NCI-H1436 (cell line): ENCODE data around the gene MAPK9.

Source experiments
- DNase-seq: peaks from one replicate; lab custom pipeline; 2025; lab: John Stamatoyannopoulos, UW

MAPK9 gene

DNA sequence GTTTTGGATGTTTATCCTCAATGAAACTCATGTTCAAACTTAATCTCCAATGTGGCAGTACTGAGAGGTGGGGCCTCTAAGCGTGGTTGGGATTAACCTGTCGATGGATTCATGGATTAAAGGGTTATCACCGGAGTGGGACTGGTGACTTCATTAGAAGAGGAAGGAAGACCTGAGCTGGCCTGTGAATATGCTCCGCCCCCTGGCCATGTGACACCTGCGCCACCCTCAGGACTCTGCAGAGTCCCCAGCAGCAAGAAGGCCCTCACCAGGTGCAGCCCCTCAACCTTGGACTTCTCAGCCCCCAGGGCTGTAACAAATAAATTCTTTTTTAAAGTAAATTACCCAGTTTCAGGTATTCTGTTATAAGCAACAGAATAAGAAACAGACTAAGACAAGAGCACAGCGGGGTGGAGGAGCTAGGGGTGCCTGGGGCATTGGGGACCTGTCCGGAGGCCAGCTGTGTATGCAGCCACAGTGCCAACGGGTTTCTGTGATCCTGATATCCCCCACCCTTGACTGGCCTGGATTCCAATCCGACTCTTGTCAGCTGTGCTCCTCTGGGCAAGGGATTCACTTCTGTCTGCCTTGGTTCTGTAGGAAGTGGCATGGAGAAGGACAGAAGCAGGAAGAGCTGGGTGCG, 3.2 kb upstream of the MAPK9 start:
- no peak for DNase-seq

DNA sequence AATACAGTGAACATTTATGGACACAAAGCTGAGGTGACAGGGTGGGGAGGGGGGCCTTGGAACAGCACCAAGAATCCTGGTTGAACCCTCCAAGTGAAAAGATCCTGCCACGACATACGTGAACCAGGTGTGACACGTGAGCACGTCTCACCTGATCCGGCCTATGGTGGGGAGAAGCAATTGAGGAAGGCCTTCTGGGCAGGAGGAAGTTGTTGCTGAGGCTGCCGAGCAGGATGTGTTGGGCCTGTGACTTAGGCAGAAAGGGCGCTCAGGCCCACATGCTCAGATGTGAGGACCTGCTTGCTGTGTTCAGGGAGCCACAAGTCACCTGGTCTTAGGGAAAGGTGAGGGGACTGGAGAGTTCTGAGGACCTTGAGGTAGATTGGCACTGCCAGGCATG, 2.5 kb upstream of the MAPK9 start:
- DNase-seq = no peak

DNA sequence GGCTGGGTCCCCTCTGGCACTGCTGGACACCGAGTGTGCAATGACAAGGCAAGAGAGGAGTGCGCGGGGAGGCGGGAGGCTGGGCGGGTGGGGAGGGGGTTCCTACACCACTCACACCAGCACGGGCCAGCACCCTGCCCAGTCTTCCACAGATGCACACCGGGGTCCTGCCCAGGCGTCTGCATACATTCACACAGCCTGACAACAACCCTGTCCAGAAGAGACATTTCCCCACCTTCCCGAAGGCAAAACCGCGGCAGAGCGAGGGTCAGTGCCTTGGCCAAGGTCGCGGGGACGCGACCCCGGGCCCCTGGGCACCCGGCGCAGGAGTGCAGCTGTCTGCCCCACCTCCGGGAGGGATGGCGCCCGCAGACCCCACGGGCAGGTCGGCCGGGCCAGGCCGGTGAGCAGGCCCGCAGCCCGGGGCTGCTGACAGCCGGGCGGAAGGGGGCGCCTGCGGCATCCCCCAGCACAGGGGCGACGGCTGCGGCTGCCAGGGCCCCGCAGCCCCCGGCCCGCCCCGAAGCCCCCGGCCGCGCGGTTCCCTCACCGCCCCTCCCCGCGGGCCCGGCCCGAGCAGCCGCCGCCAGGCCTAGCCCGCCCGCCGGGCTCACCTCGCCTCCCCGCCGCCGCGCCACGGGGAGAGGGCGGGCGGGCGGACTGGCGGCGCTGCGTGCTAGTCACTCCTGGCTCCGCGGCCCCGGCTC, 496 bp downstream of the MAPK9 start:
- no peak for DNase-seq

DNA sequence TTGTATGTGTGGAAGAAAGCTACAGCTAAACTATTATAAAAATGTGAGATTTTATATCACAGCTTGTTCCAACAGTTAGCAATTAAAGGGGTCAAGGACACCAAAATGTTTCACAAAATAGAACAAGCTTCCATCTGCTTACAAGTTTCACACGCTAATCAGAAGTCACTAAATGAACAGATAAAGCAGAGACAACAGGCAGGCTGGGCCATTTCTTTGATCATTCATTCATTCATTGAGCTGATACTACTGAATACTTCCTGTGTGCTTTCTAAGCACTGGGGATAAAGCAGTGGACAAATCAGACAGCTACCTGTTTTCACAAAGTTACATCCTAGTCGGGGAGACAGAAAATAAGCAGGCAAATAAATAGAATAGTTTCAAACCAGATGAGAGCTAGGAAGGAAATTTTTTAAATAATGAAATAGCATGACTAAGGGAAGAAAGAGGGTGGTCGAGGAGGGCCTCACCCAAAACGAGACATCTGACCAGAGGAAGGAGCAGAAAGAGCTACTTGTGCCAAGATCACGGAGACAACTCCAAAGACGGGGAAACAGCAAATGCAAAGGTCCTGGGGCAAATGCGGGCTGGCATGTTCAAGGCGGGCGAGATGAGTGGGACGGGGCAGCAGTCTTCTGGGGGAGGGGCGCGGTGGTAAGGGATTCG, 1.2 kb downstream of the MAPK9 start:
- DNase-seq = no peak

GRCh38 chr5:180289966-180290365, 1.9 kb downstream of the MAPK9 start:
- no peak for DNase-seq

- no peak for DNase-seq
Observed at GRCh38 chr5:180289433-180289832, 2.5 kb downstream of the MAPK9 start.

GRCh38 chr5:180287868-180288267, 4.0 kb downstream of the MAPK9 start:
- DNase-seq = no peak

GRCh38 chr5:180287404-180287803, 4.5 kb downstream of the MAPK9 start:
- no peak for DNase-seq

- no peak for DNase-seq
Observed at GRCh38 chr5:180284149-180284548, 7.7 kb downstream of the MAPK9 start.

GRCh38 chr5:180283026-180283615, 8.8 kb downstream of the MAPK9 start:
- no peak for DNase-seq

DNA sequence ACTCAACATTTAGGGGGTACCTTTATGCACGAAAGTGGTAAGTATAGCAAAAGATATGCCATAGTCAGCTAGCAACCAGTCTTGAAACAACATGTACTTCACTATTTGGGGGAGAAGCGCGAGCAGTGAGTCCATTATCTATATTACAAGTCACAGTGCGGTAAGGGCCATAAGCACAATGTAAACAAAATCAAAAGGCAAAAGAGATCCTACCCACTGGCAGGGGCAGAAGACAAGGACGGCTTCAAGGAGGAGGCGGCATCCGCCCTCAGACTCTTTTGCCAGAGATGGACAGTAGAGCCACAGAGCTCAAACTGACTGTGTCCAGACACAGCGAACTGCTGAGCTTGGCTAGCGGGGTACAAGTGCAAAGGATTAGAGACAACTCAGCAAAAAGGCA, 9.6 kb downstream of the MAPK9 start:
- no peak for DNase-seq

GRCh38 chr5:180281706-180282105, 10.2 kb downstream of the MAPK9 start:
- no peak for DNase-seq

- DNase-seq = no peak
Observed at GRCh38 chr5:180274695-180275094, 17.2 kb downstream of the MAPK9 start.

DNA sequence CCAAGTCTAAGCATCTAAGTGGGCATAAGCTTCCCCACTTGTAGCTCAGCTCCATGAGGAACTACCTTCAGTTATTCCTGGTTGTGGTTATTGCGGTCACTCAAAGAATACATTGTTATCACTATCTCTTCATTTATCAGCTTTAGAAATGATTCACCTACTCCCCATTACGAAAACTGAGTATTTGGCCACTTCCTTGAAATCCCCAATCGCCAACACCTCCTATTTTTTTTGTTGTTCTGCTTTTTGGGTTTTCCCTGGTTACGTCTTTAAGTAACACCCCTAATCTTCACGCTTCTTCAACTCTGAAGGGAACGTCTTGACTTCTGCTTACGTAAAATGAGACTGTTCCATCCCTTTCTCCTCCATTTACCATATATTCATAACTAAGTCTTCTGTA, 20.7 kb downstream of the MAPK9 start:
- DNase-seq = no peak

DNA sequence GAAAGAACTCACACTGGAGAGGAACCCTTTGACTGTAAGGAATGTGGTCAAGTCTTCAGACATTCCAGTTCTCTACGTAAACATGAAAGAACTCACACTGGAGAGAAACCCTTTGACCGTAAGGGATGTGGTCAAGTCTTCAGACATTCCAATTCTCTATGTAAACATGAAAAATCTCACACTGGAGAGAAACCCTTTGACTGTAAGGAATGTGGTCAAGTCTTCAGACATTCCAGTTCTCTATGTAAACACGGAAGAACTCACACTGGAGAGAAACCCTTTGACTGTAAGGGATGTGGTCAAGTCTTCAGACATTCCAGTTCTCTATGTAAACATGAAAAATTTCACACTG, 32.6 kb downstream of the MAPK9 start:
- no peak for DNase-seq

DNA sequence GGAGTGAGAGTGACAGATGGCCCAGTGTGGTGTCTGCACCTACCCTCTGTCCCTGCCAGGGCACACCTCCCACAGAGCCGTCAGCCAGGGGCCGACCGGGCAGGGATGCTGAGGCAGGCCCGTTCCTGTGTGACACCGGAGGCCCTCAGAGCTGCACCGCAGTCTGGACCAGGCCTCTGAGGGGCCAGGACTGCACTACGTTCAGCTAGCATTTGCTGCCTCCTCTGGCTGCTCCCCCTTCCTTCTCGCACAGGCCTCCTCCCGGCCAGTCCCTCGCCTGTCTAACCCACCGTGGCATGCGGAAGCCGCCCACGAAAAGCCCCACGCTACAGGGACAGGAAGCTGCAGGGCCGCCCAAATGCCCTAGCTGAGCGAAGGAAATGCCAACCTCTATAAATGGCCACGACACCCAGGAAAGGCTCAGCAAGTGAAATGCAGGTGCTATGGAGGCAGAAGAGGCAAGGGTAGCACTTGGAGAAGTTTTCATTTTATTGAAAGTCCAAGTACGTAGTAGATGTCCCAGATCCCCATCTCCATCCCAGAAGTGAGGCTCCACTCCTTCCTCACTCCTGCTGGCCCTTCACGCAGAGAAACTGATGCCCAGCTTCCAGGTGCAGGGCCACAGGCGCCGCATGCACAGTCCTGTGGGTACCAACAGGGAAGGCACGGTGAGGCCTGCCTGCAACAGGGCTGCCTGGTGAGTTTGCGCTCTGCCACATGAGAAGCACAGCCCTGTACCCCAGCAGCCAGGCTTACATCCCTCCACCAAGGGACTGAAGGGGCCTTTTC, 38.7 kb downstream of the MAPK9 start:
- DNase-seq = no peak

GRCh38 chr5:180251887-180252286, 40.0 kb downstream of the MAPK9 start:
- DNase-seq = no peak

- no peak for DNase-seq
Observed at GRCh38 chr5:180251141-180251540, 40.7 kb downstream of the MAPK9 start.

DNA sequence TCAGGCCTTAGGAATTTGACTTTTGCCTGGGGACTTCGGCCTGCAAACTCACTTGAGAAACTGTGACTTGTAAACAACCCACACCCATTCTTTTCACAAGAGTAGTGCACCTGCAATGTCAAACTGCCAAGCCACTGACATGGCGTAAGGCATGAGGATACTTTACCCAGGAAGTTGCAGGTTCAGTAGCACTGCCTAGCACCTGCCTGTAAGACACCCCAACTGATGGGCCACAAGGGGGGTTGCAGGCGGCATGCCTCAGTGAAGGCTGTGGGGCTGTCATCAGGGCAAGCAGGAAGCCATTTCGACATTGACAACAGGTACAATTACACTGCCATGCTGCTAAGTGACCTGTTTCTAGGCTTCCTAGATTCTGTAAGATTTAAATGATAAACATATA, 41.6 kb downstream of the MAPK9 start:
- DNase-seq = no peak

DNA sequence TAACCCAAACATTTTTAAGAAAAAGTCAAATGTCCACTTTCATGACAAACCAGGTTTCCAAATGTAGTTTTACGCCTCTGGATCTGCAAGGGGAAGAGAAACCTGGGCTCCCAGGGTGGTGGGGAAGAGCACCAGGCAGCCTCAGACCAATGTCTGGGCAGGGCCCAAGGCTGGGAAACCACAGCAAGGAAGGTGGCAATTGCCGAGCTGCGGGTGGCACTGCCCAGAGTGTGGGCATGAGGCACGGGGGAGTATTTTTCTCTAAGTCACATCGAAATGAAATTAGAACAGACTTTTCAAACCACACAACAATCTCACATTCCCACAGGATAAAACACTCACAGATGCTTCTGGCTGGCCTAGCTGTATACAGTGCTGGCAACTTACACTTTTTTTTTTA, 50.3 kb downstream of the MAPK9 start:
- DNase-seq = no peak

- no peak for DNase-seq
Observed at GRCh38 chr5:180238631-180239030, 53.3 kb downstream of the MAPK9 start.

GRCh38 chr5:180235846-180236245, 56.0 kb downstream of the MAPK9 start:
- no peak for DNase-seq
